ENCODE data around the gene KCTD15.

The KCTD15 gene

DNA sequence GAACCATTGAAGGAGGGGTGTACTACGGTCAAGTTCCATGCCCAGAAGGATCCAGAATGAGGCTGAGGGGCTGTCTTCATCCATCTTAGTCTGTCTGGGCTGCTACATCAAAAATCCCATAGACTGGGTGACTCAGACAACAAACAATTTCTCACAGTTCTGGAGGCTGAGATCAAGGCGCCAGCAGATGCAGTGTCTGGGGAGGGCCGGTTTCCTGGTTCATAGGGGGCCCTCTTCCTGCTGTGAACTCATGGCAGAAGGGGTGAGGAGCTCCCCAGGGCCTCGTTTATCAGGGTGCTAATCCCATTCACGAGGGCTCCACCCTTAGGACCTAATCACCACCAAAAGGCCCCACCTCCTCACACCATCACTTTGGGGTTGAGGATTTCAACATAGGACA lies 14.7 kb upstream of the KCTD15 start:
- no peak overlapping the region for H2AFZ ChIP-seq (ENCODE audit: low read depth, low read length, severe bottlenecking)
- H3K9ac ChIP-seq (ENCODE audit: low read length): no peak overlapping the region
- H3K79me2 ChIP-seq (ENCODE audit: insufficient read depth, low read length): no peaks in the 10 kb centered on the region
- no peak overlapping the region for H3K4me3 ChIP-seq (ENCODE audit: insufficient read depth, low read length, poor library complexity, severe bottlenecking)
- H3K27me3 ChIP-seq (ENCODE audit: low read length): no peaks in the 10 kb centered on the region
- no peak overlapping the region for H3K27ac ChIP-seq (ENCODE audit: low read depth, low read length)
- no peaks in the 10 kb centered on the region for H3F3A ChIP-seq (ENCODE audit: insufficient read depth)
- H4K20me1 ChIP-seq (ENCODE audit: low read depth, low read length): no peaks in the 10 kb centered on the region
- no peak overlapping the region for H3K4me2 ChIP-seq (ENCODE audit: low read depth, low read length, poor library complexity, severe bottlenecking)
- no peaks in the 10 kb centered on the region for H3K9me2 ChIP-seq (replicated peaks; ENCODE audit: insufficient read depth, low read length)
- no peaks in the 10 kb centered on the region for H3K9me3 ChIP-seq (ENCODE audit: insufficient read depth, low read length)
- no peaks in the 10 kb centered on the region for H3K36me3 ChIP-seq (ENCODE audit: low read length)
- TF ChIP-seq, protein P1, sequence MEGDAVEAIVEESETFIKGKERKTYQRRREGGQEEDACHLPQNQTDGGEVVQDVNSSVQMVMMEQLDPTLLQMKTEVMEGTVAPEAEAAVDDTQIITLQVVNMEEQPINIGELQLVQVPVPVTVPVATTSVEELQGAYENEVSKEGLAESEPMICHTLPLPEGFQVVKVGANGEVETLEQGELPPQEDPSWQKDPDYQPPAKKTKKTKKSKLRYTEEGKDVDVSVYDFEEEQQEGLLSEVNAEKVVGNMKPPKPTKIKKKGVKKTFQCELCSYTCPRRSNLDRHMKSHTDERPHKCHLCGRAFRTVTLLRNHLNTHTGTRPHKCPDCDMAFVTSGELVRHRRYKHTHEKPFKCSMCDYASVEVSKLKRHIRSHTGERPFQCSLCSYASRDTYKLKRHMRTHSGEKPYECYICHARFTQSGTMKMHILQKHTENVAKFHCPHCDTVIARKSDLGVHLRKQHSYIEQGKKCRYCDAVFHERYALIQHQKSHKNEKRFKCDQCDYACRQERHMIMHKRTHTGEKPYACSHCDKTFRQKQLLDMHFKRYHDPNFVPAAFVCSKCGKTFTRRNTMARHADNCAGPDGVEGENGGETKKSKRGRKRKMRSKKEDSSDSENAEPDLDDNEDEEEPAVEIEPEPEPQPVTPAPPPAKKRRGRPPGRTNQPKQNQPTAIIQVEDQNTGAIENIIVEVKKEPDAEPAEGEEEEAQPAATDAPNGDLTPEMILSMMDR (IDR thresholded peaks at IDR 0.05; ENCODE audit: insufficient read depth, low read length, poor library complexity, severe bottlenecking): no peak
- no peak for TF ChIP-seq EZH2phosphoT487 (conservative IDR thresholded peaks at IDR 0.05; ENCODE audit: low read length)

DNA sequence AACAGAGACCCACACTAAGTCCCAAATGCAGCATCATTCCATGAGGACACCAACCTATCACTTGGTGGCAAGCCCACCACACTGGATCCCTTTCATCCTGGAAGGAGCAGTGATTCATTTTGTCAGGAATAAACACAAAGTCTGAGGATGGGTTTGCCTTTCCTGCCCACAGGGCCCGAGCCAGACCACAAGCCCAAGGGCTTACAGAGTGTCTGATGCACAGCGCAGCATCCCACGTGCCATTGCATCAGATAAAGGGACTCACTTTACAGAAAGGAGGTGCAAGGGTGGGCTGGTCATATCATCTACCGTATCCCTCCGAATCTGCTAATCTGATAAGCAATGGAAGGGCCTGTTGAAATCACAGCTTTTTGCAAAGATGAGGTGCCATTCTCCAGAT lies 12.2 kb upstream of the KCTD15 start:
- Histone ChIP-seq H3K79me2 (ENCODE audit: insufficient read depth, low read length) (no peaks in the 10 kb centered on the region), H3F3A (ENCODE audit: insufficient read depth) (no peaks in the 10 kb centered on the region)

DNA sequence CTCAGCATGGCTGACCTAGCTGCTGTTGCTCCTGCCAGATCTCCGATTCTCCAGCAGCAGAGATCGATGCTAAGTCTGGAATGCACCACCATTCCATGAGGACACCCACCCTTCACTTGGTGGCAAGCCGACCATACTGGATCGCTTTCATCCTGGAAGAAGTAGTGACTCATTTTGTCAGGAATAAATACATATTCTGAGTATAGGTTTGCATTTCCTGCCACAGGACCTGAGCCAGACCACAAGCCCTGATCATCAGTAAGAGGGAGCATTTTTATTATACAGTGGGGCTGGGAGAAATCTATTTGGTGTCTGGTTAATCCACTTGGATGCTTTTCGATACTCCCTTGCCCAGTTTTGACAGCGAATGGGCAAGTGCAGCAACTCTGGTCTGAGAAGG lies 10.9 kb upstream of the KCTD15 start:
- Histone ChIP-seq H3K36me3 (ENCODE audit: low read length) (no peaks in the 10 kb centered on the region), H3K27me3 (ENCODE audit: low read length) (no peaks in the 10 kb centered on the region), H3K27ac (ENCODE audit: low read depth, low read length) (no peak overlapping the region), H3K79me2 (ENCODE audit: insufficient read depth, low read length) (no peaks in the 10 kb centered on the region), H3F3A (ENCODE audit: insufficient read depth) (no peaks in the 10 kb centered on the region), H3K4me3 (ENCODE audit: insufficient read depth, low read length, poor library complexity, severe bottlenecking) (no peak overlapping the region), H3K9ac (ENCODE audit: low read length) (no peak overlapping the region), H3K9me2 (replicated peaks; ENCODE audit: insufficient read depth, low read length) (no peaks in the 10 kb centered on the region), H3K9me3 (ENCODE audit: insufficient read depth, low read length) (no peaks in the 10 kb centered on the region), H3K4me2 (ENCODE audit: low read depth, low read length, poor library complexity, severe bottlenecking) (no peak overlapping the region), H4K20me1 (ENCODE audit: low read depth, low read length) (no peaks in the 10 kb centered on the region), H2AFZ (ENCODE audit: low read depth, low read length, severe bottlenecking) (no peak overlapping the region)
- TF ChIP-seq EZH2phosphoT487 (conservative IDR thresholded peaks at IDR 0.05; ENCODE audit: low read length): no peak

More for the DNA sequence above, 12.2 kb upstream of the KCTD15 start:
- Histone ChIP-seq H2AFZ (ENCODE audit: low read depth, low read length, severe bottlenecking) (no peak overlapping the region), H3K9me3 (ENCODE audit: insufficient read depth, low read length) (no peaks in the 10 kb centered on the region), H3K4me3 (ENCODE audit: insufficient read depth, low read length, poor library complexity, severe bottlenecking) (no peak overlapping the region), H3K27me3 (ENCODE audit: low read length) (no peaks in the 10 kb centered on the region), H3K36me3 (ENCODE audit: low read length) (no peaks in the 10 kb centered on the region), H3K4me2 (ENCODE audit: low read depth, low read length, poor library complexity, severe bottlenecking) (no peak overlapping the region), H4K20me1 (ENCODE audit: low read depth, low read length) (no peaks in the 10 kb centered on the region), H3K9ac (ENCODE audit: low read length) (no peak overlapping the region), H3K9me2 (replicated peaks; ENCODE audit: insufficient read depth, low read length) (no peaks in the 10 kb centered on the region), H3K27ac (ENCODE audit: low read depth, low read length) (no peak overlapping the region)
- TF ChIP-seq EZH2phosphoT487 (conservative IDR thresholded peaks at IDR 0.05; ENCODE audit: low read length): no peak
- TF ChIP-seq, protein P1 (IDR thresholded peaks at IDR 0.05; ENCODE audit: insufficient read depth, low read length, poor library complexity, severe bottlenecking): no peak

DNA sequence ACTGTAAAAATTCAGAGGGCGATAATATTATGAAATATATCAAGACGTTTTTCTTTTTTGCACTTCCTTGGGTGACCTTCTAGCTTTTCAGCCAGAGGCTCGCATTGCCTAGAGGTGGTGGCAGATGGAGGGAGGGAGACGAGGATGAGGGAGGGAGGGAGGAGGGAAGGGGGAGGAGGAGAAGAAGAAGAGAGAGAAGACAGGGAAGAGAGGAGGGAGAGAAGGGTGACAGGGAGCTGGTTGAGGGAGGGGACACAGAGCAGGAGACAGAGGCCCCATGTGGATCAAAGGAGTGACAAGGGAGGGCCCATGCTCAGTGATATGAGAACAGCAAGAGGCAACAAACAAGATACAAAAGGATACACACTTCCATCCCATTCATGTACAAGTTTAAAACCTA lies 8.0 kb upstream of the KCTD15 start:
- H2AFZ ChIP-seq (ENCODE audit: low read depth, low read length, severe bottlenecking): no peak overlapping the region
- H3K79me2 ChIP-seq (ENCODE audit: insufficient read depth, low read length): no peaks in the 10 kb centered on the region
- no peaks in the 10 kb centered on the region for H3K27me3 ChIP-seq (ENCODE audit: low read length)
- no peaks in the 10 kb centered on the region for H4K20me1 ChIP-seq (ENCODE audit: low read depth, low read length)
- H3K9ac ChIP-seq (ENCODE audit: low read length): no peak overlapping the region
- TF ChIP-seq EZH2phosphoT487 (conservative IDR thresholded peaks at IDR 0.05; ENCODE audit: low read length): no peak
- TF ChIP-seq, protein P1 (IDR thresholded peaks at IDR 0.05; ENCODE audit: insufficient read depth, low read length, poor library complexity, severe bottlenecking): no peak
- no peaks in the 10 kb centered on the region for H3K36me3 ChIP-seq (ENCODE audit: low read length)
- H3K9me3 ChIP-seq (ENCODE audit: insufficient read depth, low read length): no peaks in the 10 kb centered on the region
- H3K4me3 ChIP-seq (ENCODE audit: insufficient read depth, low read length, poor library complexity, severe bottlenecking): no peak overlapping the region
- H3K27ac ChIP-seq (ENCODE audit: low read depth, low read length): no peak overlapping the region
- H3K9me2 ChIP-seq (replicated peaks; ENCODE audit: insufficient read depth, low read length): no peaks in the 10 kb centered on the region
- no peak overlapping the region for H3K4me2 ChIP-seq (ENCODE audit: low read depth, low read length, poor library complexity, severe bottlenecking)
- no peaks in the 10 kb centered on the region for H3F3A ChIP-seq (ENCODE audit: insufficient read depth)
